ENCODE measurements around the gene SPIRE2.

DNA sequence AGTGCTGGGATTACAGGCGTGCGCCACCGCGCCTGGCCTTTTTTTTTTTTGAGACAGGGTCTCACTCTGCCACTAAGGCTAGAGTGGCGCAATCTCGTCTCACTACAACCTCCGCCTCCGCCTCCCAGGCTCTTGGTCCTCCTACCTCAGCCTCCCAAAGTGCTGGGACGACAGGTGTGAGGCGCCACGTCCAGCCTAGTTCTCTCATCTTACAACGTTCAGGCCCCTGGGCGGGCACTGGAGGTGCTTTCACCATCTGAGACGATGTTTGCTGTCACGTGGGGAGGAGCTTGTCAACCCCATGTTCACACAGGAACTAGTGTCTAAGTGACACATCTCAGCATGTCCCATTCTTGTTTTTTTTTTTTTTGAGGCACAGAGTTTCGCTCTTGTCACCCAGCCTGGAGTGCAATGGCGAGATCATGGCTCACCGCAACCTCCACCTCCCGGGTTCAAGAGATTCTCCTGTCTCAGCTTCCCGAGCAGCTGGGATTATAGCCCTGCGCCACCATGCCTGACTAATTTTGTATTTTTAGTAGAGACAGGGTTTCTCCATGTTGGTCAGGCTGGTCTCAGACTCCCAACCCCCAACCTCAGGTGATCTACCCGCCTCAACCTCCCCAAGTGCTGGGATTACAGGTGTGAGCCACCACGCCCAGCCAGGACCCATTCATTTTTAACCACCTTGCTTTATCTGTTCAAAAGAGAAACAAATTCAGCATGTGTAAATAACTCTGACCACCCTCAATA is 6.7 kb upstream of the SPIRE2 start:
- TF ChIP-seq, protein P1, sequence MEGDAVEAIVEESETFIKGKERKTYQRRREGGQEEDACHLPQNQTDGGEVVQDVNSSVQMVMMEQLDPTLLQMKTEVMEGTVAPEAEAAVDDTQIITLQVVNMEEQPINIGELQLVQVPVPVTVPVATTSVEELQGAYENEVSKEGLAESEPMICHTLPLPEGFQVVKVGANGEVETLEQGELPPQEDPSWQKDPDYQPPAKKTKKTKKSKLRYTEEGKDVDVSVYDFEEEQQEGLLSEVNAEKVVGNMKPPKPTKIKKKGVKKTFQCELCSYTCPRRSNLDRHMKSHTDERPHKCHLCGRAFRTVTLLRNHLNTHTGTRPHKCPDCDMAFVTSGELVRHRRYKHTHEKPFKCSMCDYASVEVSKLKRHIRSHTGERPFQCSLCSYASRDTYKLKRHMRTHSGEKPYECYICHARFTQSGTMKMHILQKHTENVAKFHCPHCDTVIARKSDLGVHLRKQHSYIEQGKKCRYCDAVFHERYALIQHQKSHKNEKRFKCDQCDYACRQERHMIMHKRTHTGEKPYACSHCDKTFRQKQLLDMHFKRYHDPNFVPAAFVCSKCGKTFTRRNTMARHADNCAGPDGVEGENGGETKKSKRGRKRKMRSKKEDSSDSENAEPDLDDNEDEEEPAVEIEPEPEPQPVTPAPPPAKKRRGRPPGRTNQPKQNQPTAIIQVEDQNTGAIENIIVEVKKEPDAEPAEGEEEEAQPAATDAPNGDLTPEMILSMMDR (IDR thresholded peaks at IDR 0.05) = no peak
- no peak for TF ChIP-seq POLR2A (IDR thresholded peaks at IDR 0.05)
